Measurements from ENCODE around the gene USP10.

USP10 gene

GRCh38 chr16:84794626-84795025 is 94.8 kb downstream of the USP10 start:
- Histone ChIP-seq H3K9ac (ENCODE audit: low read length) (no peak overlapping the region), H3K79me2 (ENCODE audit: control insufficient read depth, insufficient read depth, low read length) (no peaks in the 10 kb centered on the region), H4K5ac (ENCODE audit: low read length) (no peak overlapping the region), H3K18ac (ENCODE audit: low read length) (no peak overlapping the region), H2BK5ac (ENCODE audit: low read length) (no peak overlapping the region), H3K36me3 (ENCODE audit: control insufficient read depth, insufficient read depth, low read length) (no peaks in the 10 kb centered on the region), H2BK15ac (replicated peaks; ENCODE audit: low read depth) (no peak overlapping the region), H3K27ac (ENCODE audit: low read depth, low read length) (no peak overlapping the region), H3K79me1 (ENCODE audit: low read length) (no peaks in the 10 kb centered on the region), H4K8ac (ENCODE audit: low read depth, low read length) (no peak overlapping the region), H3K27me3 (ENCODE audit: insufficient read depth, low read length, poor library complexity) (no peaks in the 10 kb centered on the region), H2AK5ac (ENCODE audit: low read length) (no peak overlapping the region), H3K4me1 (ENCODE audit: control insufficient read depth, low read depth, low read length) (no peaks in the 10 kb centered on the region), H3K4me3 (ENCODE audit: low read length) (no peak overlapping the region), H2BK120ac (ENCODE audit: low read depth, low read length) (no peak overlapping the region), H3K4ac (ENCODE audit: low read depth, low read length) (no peak overlapping the region), H3K56ac (ENCODE audit: low read length) (no peak overlapping the region), H3K4me2 (ENCODE audit: low read length) (no peak overlapping the region), H3K23ac (ENCODE audit: low read length) (no peak overlapping the region)
- no peak for DNase-seq
- WGBS (ENCODE audit: extremely low coverage, insufficient coverage, low lambda C conversion rate), result no CpG with 5 or more reads among the region's 19 CpGs

DNA sequence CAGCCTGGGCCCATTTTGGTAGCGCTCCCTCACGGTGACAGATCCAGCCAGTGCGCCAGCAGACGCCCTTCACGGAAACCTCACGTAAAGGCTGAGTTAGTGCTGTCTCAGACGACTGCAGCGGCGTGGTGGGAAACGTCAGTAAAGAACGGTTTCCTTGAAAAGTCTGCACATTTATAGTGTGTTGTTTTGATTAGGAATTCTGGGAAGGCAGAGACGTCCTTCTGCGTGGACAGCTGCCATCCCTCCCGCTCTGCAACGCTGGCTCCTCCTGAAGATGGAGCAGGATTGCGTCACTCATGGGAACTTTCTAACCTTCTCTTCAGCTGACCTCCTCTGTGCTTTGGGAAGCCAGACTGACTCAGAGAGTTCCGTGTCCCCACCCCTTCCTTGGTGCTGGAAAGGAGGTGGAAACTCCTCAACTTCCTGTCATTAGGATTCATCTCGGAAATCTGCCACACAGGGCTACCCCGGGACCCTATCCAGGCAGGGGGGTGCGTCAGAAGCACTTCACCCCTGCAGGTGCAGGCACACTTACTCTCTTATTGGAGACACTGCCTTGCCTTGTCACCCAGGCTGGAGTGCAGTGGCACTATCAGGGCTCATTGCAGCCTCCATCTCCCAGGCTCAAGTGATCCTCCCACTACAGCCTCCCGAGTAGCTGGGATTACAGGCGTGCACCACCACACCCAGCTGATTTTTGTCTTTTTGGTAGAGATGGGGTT is 95.7 kb downstream of the USP10 start:
- Histone ChIP-seq H2BK120ac (ENCODE audit: low read depth, low read length) (no peak overlapping the region), H2BK5ac (ENCODE audit: low read length) (no peak overlapping the region), H3K36me3 (ENCODE audit: control insufficient read depth, insufficient read depth, low read length) (no peaks in the 10 kb centered on the region), H3K79me2 (ENCODE audit: control insufficient read depth, insufficient read depth, low read length) (no peaks in the 10 kb centered on the region), H3K27me3 (ENCODE audit: insufficient read depth, low read length, poor library complexity) (no peaks in the 10 kb centered on the region), H3K9ac (ENCODE audit: low read length) (no peak overlapping the region), H3K4ac (ENCODE audit: low read depth, low read length) (no peak overlapping the region), H3K23ac (ENCODE audit: low read length) (no peak overlapping the region), H4K8ac (ENCODE audit: low read depth, low read length) (no peak overlapping the region), H3K27ac (ENCODE audit: low read depth, low read length) (no peak overlapping the region), H3K79me1 (ENCODE audit: low read length) (no peaks in the 10 kb centered on the region), H3K4me3 (ENCODE audit: low read length) (no peak overlapping the region), H2BK15ac (replicated peaks; ENCODE audit: low read depth) (no peak overlapping the region), H4K5ac (ENCODE audit: low read length) (no peak overlapping the region), H3K4me2 (ENCODE audit: low read length) (no peak overlapping the region), H3K18ac (ENCODE audit: low read length) (no peak overlapping the region), H3K56ac (ENCODE audit: low read length) (no peak overlapping the region), H2AK5ac (ENCODE audit: low read length) (no peak overlapping the region), H3K4me1 (ENCODE audit: control insufficient read depth, low read depth, low read length) (no peaks in the 10 kb centered on the region)
- no CpG with 5 or more reads among the region's 22 CpGs for WGBS (ENCODE audit: extremely low coverage, insufficient coverage, low lambda C conversion rate)
- peak; percentile 45 for DNase-seq

GRCh38 chr16:84800158-84800978 is 100.6 kb downstream of the USP10 start:
- H4K5ac ChIP-seq (ENCODE audit: low read length), result no peak overlapping the region
- no peak overlapping the region for H2BK120ac ChIP-seq (ENCODE audit: low read depth, low read length)
- no peak overlapping the region for H3K4me2 ChIP-seq (ENCODE audit: low read length)
- H3K18ac ChIP-seq (ENCODE audit: low read length), result no peak overlapping the region
- H4K8ac ChIP-seq (ENCODE audit: low read depth, low read length), result no peak overlapping the region
- no CpG with 5 or more reads among the region's 8 CpGs for WGBS (ENCODE audit: extremely low coverage, insufficient coverage, low lambda C conversion rate)
- H3K9ac ChIP-seq (ENCODE audit: low read length), result no peak overlapping the region
- H3K4me3 ChIP-seq (ENCODE audit: low read length), result no peak overlapping the region
- no peak overlapping the region for H3K23ac ChIP-seq (ENCODE audit: low read length)
- no peak overlapping the region for H3K56ac ChIP-seq (ENCODE audit: low read length)
- H3K79me1 ChIP-seq (ENCODE audit: low read length), result no peaks in the 10 kb centered on the region
- no peaks in the 10 kb centered on the region for H3K27me3 ChIP-seq (ENCODE audit: insufficient read depth, low read length, poor library complexity)
- no peak overlapping the region for H2BK5ac ChIP-seq (ENCODE audit: low read length)
- no peak for DNase-seq
- H2BK15ac ChIP-seq (replicated peaks; ENCODE audit: low read depth), result no peak overlapping the region
- no peaks in the 10 kb centered on the region for H3K4me1 ChIP-seq (ENCODE audit: control insufficient read depth, low read depth, low read length)
- no peak overlapping the region for H2AK5ac ChIP-seq (ENCODE audit: low read length)
- no peak overlapping the region for H3K27ac ChIP-seq (ENCODE audit: low read depth, low read length)
- no peak overlapping the region for H3K4ac ChIP-seq (ENCODE audit: low read depth, low read length)
- H3K36me3 ChIP-seq (ENCODE audit: control insufficient read depth, insufficient read depth, low read length), result no peaks in the 10 kb centered on the region
- H3K79me2 ChIP-seq (ENCODE audit: control insufficient read depth, insufficient read depth, low read length), result no peaks in the 10 kb centered on the region

GRCh38 chr16:84803146-84803545 is 103.3 kb downstream of the USP10 start:
- no CpG with 5 or more reads among the region's 9 CpGs for WGBS (ENCODE audit: extremely low coverage, insufficient coverage, low lambda C conversion rate)
- H2BK15ac ChIP-seq (replicated peaks; ENCODE audit: low read depth), result no peak overlapping the region
- H2AK5ac ChIP-seq (ENCODE audit: low read length), result no peak overlapping the region
- no peak overlapping the region for H3K23ac ChIP-seq (ENCODE audit: low read length)
- H3K9ac ChIP-seq (ENCODE audit: low read length), result no peak overlapping the region
- no peak overlapping the region for H3K4me2 ChIP-seq (ENCODE audit: low read length)
- no peak overlapping the region for H2BK5ac ChIP-seq (ENCODE audit: low read length)
- DNase-seq, result no peak
- H3K27me3 ChIP-seq (ENCODE audit: insufficient read depth, low read length, poor library complexity), result no peaks in the 10 kb centered on the region
- H3K79me2 ChIP-seq (ENCODE audit: control insufficient read depth, insufficient read depth, low read length), result no peaks in the 10 kb centered on the region
- H4K8ac ChIP-seq (ENCODE audit: low read depth, low read length), result no peak overlapping the region
- no peak overlapping the region for H3K18ac ChIP-seq (ENCODE audit: low read length)
- no peak overlapping the region for H3K27ac ChIP-seq (ENCODE audit: low read depth, low read length)
- H2BK120ac ChIP-seq (ENCODE audit: low read depth, low read length), result no peak overlapping the region
- no peak overlapping the region for H3K4me3 ChIP-seq (ENCODE audit: low read length)
- H3K36me3 ChIP-seq (ENCODE audit: control insufficient read depth, insufficient read depth, low read length), result no peaks in the 10 kb centered on the region
- H3K4me1 ChIP-seq (ENCODE audit: control insufficient read depth, low read depth, low read length), result no peaks in the 10 kb centered on the region
- no peak overlapping the region for H4K5ac ChIP-seq (ENCODE audit: low read length)
- no peaks in the 10 kb centered on the region for H3K79me1 ChIP-seq (ENCODE audit: low read length)
- no peak overlapping the region for H3K4ac ChIP-seq (ENCODE audit: low read depth, low read length)
- no peak overlapping the region for H3K56ac ChIP-seq (ENCODE audit: low read length)

- WGBS (ENCODE audit: extremely low coverage, insufficient coverage, low lambda C conversion rate), result no CpG with 5 or more reads among the region's 10 CpGs
- DNase-seq, result no peak
- no peak overlapping the region for H3K9ac ChIP-seq (ENCODE audit: low read length)
- no peak overlapping the region for H2AK5ac ChIP-seq (ENCODE audit: low read length)
- H3K27me3 ChIP-seq (ENCODE audit: insufficient read depth, low read length, poor library complexity), result no peaks in the 10 kb centered on the region
- no peaks in the 10 kb centered on the region for H3K4me1 ChIP-seq (ENCODE audit: control insufficient read depth, low read depth, low read length)
- H3K36me3 ChIP-seq (ENCODE audit: control insufficient read depth, insufficient read depth, low read length), result no peaks in the 10 kb centered on the region
- no peaks in the 10 kb centered on the region for H3K79me1 ChIP-seq (ENCODE audit: low read length)
- H3K4ac ChIP-seq (ENCODE audit: low read depth, low read length), result no peak overlapping the region
- H3K56ac ChIP-seq (ENCODE audit: low read length), result no peak overlapping the region
- H3K79me2 ChIP-seq (ENCODE audit: control insufficient read depth, insufficient read depth, low read length), result no peaks in the 10 kb centered on the region
- H2BK120ac ChIP-seq (ENCODE audit: low read depth, low read length), result no peak overlapping the region
- H4K8ac ChIP-seq (ENCODE audit: low read depth, low read length), result no peak overlapping the region
- H3K23ac ChIP-seq (ENCODE audit: low read length), result no peak overlapping the region
- no peak overlapping the region for H2BK5ac ChIP-seq (ENCODE audit: low read length)
- no peak overlapping the region for H3K27ac ChIP-seq (ENCODE audit: low read depth, low read length)
- no peak overlapping the region for H3K4me3 ChIP-seq (ENCODE audit: low read length)
- no peak overlapping the region for H3K18ac ChIP-seq (ENCODE audit: low read length)
- no peak overlapping the region for H2BK15ac ChIP-seq (replicated peaks; ENCODE audit: low read depth)
- no peak overlapping the region for H4K5ac ChIP-seq (ENCODE audit: low read length)
- no peak overlapping the region for H3K4me2 ChIP-seq (ENCODE audit: low read length)
These were observed 104.5 kb downstream of the USP10 start for GRCh38 chr16:84804326-84804725.

Measured in mesendoderm (in vitro differentiated cells).